Measurements from ENCODE around the gene VPS37B. TPM values are rescaled to one million over a fixed set of nuclear protein-coding genes. Genes with fewer than 3 reads are reported as not detected.

VPS37B gene
- total and polyA plus RNA-seq, 2 of the 8 experiments (the other 6 are each of a cell fraction or from before 2014, with no cell fraction given): 11.9 to 15.7 TPM

DNA sequence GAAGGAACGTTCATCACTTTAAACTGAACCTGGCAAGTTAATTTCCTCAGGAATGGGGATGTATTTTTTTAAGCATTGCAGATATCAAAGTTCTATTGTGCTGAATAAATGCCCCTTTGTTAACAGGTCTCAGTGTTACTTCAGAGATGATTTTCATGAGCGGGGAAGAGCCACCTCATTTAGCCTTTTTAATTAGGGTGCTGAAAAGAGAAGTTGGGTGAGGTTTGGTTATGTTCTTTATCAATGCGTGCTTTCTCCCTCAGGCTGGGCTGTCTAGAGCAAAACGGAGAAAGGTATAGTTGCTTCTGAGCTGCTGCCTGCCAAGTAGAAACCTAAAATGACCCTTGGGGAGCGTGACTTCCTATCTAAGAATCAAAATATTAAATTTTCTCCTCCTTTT is 68.7 kb downstream of the VPS37B start (continued):
- TF ChIP-seq, protein P1, sequence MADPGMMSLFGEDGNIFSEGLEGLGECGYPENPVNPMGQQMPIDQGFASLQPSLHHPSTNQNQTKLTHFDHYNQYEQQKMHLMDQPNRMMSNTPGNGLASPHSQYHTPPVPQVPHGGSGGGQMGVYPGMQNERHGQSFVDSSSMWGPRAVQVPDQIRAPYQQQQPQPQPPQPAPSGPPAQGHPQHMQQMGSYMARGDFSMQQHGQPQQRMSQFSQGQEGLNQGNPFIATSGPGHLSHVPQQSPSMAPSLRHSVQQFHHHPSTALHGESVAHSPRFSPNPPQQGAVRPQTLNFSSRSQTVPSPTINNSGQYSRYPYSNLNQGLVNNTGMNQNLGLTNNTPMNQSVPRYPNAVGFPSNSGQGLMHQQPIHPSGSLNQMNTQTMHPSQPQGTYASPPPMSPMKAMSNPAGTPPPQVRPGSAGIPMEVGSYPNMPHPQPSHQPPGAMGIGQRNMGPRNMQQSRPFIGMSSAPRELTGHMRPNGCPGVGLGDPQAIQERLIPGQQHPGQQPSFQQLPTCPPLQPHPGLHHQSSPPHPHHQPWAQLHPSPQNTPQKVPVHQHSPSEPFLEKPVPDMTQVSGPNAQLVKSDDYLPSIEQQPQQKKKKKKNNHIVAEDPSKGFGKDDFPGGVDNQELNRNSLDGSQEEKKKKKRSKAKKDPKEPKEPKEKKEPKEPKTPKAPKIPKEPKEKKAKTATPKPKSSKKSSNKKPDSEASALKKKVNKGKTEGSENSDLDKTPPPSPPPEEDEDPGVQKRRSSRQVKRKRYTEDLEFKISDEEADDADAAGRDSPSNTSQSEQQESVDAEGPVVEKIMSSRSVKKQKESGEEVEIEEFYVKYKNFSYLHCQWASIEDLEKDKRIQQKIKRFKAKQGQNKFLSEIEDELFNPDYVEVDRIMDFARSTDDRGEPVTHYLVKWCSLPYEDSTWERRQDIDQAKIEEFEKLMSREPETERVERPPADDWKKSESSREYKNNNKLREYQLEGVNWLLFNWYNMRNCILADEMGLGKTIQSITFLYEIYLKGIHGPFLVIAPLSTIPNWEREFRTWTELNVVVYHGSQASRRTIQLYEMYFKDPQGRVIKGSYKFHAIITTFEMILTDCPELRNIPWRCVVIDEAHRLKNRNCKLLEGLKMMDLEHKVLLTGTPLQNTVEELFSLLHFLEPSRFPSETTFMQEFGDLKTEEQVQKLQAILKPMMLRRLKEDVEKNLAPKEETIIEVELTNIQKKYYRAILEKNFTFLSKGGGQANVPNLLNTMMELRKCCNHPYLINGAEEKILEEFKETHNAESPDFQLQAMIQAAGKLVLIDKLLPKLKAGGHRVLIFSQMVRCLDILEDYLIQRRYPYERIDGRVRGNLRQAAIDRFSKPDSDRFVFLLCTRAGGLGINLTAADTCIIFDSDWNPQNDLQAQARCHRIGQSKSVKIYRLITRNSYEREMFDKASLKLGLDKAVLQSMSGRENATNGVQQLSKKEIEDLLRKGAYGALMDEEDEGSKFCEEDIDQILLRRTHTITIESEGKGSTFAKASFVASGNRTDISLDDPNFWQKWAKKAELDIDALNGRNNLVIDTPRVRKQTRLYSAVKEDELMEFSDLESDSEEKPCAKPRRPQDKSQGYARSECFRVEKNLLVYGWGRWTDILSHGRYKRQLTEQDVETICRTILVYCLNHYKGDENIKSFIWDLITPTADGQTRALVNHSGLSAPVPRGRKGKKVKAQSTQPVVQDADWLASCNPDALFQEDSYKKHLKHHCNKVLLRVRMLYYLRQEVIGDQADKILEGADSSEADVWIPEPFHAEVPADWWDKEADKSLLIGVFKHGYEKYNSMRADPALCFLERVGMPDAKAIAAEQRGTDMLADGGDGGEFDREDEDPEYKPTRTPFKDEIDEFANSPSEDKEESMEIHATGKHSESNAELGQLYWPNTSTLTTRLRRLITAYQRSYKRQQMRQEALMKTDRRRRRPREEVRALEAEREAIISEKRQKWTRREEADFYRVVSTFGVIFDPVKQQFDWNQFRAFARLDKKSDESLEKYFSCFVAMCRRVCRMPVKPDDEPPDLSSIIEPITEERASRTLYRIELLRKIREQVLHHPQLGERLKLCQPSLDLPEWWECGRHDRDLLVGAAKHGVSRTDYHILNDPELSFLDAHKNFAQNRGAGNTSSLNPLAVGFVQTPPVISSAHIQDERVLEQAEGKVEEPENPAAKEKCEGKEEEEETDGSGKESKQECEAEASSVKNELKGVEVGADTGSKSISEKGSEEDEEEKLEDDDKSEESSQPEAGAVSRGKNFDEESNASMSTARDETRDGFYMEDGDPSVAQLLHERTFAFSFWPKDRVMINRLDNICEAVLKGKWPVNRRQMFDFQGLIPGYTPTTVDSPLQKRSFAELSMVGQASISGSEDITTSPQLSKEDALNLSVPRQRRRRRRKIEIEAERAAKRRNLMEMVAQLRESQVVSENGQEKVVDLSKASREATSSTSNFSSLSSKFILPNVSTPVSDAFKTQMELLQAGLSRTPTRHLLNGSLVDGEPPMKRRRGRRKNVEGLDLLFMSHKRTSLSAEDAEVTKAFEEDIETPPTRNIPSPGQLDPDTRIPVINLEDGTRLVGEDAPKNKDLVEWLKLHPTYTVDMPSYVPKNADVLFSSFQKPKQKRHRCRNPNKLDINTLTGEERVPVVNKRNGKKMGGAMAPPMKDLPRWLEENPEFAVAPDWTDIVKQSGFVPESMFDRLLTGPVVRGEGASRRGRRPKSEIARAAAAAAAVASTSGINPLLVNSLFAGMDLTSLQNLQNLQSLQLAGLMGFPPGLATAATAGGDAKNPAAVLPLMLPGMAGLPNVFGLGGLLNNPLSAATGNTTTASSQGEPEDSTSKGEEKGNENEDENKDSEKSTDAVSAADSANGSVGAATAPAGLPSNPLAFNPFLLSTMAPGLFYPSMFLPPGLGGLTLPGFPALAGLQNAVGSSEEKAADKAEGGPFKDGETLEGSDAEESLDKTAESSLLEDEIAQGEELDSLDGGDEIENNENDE (IDR thresholded peaks at IDR 0.05; ENCODE audit: insufficient replicate concordance, low read length): no peak
- TF ChIP-seq TCF12 (IDR thresholded peaks at IDR 0.05; ENCODE audit: low read depth, low read length): no peak
- no peak for TF ChIP-seq ASH2L (IDR thresholded peaks at IDR 0.05; ENCODE audit: low read length)
- TF ChIP-seq SP1 (IDR thresholded peaks at IDR 0.05; ENCODE audit: low read depth, low read length): no peak
- TF ChIP-seq CHD2 (IDR thresholded peaks at IDR 0.05; ENCODE audit: low read length): no peak
- TF ChIP-seq SIRT6 (IDR thresholded peaks at IDR 0.05; ENCODE audit: low read length): no peak
- no peak for TF ChIP-seq SRF (IDR thresholded peaks at IDR 0.05; ENCODE audit: low read depth, low read length)
- TF ChIP-seq, protein P2, sequence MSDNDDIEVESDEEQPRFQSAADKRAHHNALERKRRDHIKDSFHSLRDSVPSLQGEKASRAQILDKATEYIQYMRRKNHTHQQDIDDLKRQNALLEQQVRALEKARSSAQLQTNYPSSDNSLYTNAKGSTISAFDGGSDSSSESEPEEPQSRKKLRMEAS (IDR thresholded peaks at IDR 0.05): no peak
- no peak for TF ChIP-seq JUND (IDR thresholded peaks at IDR 0.05; ENCODE audit: low read length)
- no peak for TF ChIP-seq SIX5 (IDR thresholded peaks at IDR 0.05; ENCODE audit: low read depth, low read length)
- no peak for TF ChIP-seq NRF1 (IDR thresholded peaks at IDR 0.05; ENCODE audit: low read depth, low read length)
- TF ChIP-seq EGR1 (IDR thresholded peaks at IDR 0.05; ENCODE audit: borderline replicate concordance, low read depth, low read length): no peak

Data from H1 (cell line).